GM10847 (cell line): Measurements from ENCODE around the gene LIPG.

Source experiments
- POLR2A ChIP-seq: IDR thresholded peaks from 2 replicates; pipeline ENCODE4 v1.6.1; 2011; ENCODE audit not compliant: insufficient read length; ENCODE audit errors: extremely low read depth

The LIPG gene

DNA sequence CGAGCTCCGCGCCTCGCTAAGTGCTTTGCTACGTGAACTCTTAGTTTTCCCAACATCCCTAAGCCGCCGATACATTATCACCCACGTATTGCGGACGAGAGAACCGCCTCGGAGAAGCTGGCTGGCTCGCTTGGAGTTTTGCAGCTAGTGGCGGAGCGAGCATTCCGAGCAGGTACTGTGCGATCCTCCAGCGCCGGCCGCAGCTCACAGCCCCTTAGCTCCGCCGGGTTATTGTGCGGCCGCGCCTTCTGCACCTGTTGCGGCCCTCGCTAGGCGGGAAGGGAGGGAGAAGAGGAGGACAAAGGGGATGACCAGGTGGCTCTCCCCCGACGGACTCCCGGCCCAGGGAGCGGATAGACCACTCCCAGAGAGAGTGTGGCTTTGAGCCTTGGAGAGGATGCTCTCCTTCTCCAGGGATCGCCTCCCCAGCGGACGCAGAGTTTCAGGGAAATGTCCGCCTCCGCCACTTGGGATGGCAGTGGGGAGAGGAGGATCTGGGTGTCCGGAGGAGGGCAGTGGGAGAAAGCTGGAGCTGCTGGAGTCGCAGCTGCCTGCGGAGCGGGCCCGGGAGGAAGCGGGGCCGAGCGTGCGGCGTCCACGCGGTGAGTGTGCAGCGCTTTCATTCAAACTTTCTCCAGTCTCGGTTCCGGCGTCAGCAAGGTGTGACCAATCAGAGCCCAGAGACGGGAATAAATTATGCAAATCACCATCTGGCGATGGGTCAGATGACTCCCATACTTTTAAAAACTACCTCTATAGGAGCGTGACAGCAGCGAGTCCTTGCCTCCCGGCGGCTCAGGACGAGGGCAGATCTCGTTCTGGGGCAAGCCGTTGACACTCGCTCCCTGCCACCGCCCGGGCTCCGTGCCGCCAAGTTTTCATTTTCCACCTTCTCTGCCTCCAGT lies at the start of gene LIPG:
TSS of gene LIPG (plus strand) at position 769 of the 905 bp plus-strand sequence. CDS start 252 bp downstream, outside the sequence.
- no peak for TF ChIP-seq POLR2A

- no peak for TF ChIP-seq POLR2A
These were observed 47.3 kb upstream of the LIPG start for GRCh38 chr18:49514577-49514976.

- TF ChIP-seq POLR2A = no peak
These were observed 46.3 kb upstream of the LIPG start for GRCh38 chr18:49515516-49515915.

GRCh38 chr18:49517483-49517882 lies 44.4 kb upstream of the LIPG start:
- no peak for TF ChIP-seq POLR2A

DNA sequence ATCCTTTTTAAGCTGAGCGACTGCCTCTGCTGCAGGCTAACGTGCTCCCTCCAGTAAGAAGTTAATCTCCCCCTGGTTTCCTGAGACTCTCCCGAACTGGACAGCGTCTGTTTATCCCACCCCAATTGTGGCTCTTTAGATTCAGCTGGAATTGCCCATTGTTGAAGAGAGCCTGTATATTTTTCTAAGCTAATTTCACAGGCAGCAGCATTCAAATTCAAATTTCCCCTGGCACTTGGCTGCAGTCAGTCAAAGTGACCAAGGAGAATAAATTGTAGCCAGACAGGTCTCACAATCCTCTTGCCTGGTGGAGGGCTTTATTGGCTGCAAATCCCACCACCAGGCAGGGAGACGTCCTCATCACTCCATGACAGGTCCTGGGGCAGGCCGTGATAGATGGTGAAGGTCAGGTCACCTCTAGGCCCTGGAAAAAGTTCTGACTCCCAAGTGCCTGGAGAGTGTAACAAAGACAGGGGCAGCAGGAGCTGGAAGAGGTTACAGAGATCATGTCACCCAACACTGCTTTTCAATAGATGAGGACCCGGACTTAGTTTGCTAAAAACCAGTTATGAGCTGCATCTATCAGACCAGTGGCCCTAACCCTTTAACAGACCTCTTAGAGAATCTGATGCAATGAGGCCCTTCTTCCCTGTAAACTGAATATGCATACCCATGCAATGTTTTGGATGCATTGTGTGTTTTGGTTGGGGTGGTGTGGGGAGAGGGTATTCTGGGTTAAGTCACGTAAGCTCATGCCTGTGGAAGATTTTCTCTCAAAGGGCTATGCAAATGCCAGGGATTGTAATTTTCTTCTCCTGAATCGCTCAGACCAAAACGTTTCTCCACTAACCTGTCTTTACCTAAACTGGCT lies 42.5 kb upstream of the LIPG start:
- no peak for TF ChIP-seq POLR2A

GRCh38 chr18:49520661-49521145 lies 41.2 kb upstream of the LIPG start:
- TF ChIP-seq POLR2A = no peak

DNA sequence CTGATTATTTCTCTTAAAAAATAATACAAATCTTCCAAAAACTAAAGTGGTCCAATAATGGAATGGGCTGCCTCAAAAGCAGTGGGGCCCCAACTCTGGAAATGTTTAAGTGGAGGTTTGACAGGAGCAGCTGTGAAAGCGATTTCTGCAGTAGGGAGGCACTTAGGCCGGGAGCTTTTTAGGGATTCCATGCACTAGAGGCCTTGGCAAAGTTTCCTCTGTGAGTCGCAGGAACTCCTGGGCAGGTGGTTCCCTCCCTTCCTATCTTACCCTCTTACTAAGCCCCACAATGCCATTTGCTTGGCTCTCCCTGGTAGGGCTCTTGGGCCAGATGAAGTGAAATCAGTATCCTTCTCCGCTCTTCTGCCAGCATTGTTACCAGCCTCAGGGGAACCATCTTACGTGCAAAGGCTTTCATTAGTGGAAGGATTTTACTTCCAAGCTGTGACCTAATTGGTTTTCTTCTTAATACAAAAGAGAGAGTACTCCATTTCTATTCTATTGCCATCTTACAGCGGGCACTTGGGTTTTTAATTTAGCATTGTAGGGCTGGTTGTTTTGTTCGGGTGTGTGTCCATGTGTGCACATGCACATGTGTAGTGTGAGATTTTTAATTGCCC lies 40.5 kb upstream of the LIPG start:
- TF ChIP-seq POLR2A = no peak

GRCh38 chr18:49524349-49524748 lies 37.5 kb upstream of the LIPG start:
- no peak for TF ChIP-seq POLR2A

GRCh38 chr18:49524951-49525350 lies 36.9 kb upstream of the LIPG start:
- no peak for TF ChIP-seq POLR2A

GRCh38 chr18:49525981-49526380 lies 35.9 kb upstream of the LIPG start:
- no peak for TF ChIP-seq POLR2A

DNA sequence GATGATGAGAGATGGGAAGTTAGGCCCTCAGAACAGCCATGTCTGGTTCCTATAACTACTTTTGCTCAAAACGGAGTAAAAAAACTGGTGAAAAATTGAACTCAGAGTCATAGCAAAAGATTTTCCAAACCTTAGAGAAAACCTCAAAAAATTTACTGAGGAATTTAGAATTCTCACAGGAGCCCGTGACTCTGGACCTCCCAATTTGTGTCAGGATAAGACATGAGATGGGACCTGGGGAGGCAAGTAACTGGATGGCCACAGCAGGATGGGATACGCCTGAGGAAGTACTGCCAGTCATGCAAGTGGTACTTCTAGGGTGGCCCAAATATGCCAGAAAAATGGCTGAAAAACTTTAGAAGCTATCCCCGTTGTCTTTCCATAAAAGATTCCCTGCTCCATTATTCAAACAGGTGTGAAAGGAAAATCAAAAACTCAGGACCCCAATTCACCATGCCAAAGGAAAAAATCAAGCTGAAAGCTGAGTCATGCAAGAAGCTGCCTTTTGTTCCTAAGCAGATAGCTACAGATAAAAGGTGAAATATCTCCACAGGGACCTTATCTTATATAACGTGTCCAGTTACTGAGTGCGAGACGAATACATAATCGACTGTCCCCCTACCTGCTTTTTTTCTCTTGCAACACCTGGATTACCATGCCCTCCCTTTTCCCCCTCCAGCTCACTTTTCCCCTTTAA lies 34.1 kb upstream of the LIPG start:
- TF ChIP-seq POLR2A = no peak

GRCh38 chr18:49529596-49529995 lies 32.3 kb upstream of the LIPG start:
- TF ChIP-seq POLR2A = no peak

GRCh38 chr18:49531678-49532153 lies 30.1 kb upstream of the LIPG start:
- no peak for TF ChIP-seq POLR2A

DNA sequence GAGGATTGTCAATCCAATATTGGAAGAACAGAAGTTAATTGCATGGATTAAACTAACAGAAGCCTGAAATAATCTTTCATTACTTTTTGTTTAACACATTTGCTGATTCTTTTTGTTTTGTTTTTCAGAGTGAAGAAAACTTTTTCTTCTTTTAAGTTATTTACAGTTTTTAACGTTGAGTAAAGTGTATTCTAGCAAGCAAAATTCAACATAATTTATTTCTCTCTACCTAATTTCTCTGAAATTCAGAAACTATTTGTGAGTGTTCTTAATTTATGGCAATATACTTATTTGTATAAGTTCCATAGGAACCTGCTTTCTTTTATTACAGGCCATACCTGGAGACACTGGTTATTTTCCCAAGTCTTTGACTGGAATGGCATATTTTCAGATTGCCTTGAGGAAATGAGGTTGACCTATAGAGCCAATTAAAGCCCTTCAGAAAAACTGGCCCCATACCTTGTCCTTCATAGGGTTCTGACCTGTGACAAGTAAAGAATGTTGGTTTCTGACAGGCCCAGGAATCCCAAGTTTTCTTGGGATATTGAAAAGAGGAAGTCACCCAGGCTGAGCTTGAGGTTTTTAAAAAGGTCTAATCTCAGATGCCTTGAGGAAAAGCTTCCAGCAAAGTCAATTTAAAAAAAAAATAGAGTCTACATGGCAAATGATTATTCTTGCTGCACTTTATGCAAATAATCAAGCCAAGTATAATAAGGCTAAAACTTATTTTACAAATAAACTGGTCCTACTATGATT lies 26.8 kb upstream of the LIPG start:
- no peak for TF ChIP-seq POLR2A
